ENCODE measurements around the gene SLC12A3.

Gene SLC12A3

GRCh38 chr16:56852401-56852730 is 12.6 kb upstream of the SLC12A3 start:
- no peak for DNase-seq (ENCODE audit: low spot score)
- no peak overlapping the region for H3K27ac ChIP-seq
- no peak overlapping the region for H3K4me3 ChIP-seq
- no peak for TF ChIP-seq CTCF (IDR thresholded peaks at IDR 0.05)

GRCh38 chr16:56852968-56853367 is 12.0 kb upstream of the SLC12A3 start:
- H3K4me3 ChIP-seq: no peak overlapping the region
- no peak for TF ChIP-seq CTCF (IDR thresholded peaks at IDR 0.05)
- DNase-seq (ENCODE audit: low spot score): no peak
- H3K27ac ChIP-seq: no peak overlapping the region

- TF ChIP-seq CTCF (IDR thresholded peaks at IDR 0.05): no peak
- Histone ChIP-seq H3K4me3 (no peak overlapping the region), H3K27ac (no peak overlapping the region)
- DNase-seq (ENCODE audit: low spot score): no peak
Observed at GRCh38 chr16:56855201-56855600, 9.8 kb upstream of the SLC12A3 start.

GRCh38 chr16:56855946-56856345 is 9.1 kb upstream of the SLC12A3 start:
- Histone ChIP-seq H3K4me3 (no peak overlapping the region), H3K27ac (no peak overlapping the region)
- no peak for DNase-seq (ENCODE audit: low spot score)
- TF ChIP-seq CTCF (IDR thresholded peaks at IDR 0.05): no peak

- TF ChIP-seq CTCF (IDR thresholded peaks at IDR 0.05): no peak
- Histone ChIP-seq H3K4me3 (no peak overlapping the region), H3K27ac (no peak overlapping the region)
- no peak for DNase-seq (ENCODE audit: low spot score)
Observed at GRCh38 chr16:56856876-56857447, 8.0 kb upstream of the SLC12A3 start.

GRCh38 chr16:56858374-56858773 is 6.6 kb upstream of the SLC12A3 start:
- H3K4me3 ChIP-seq: no peak overlapping the region
- DNase-seq (ENCODE audit: low spot score): no peak
- TF ChIP-seq CTCF (IDR thresholded peaks at IDR 0.05): no peak
- no peak overlapping the region for H3K27ac ChIP-seq

GRCh38 chr16:56859636-56860035 is 5.4 kb upstream of the SLC12A3 start:
- no peak for TF ChIP-seq CTCF (IDR thresholded peaks at IDR 0.05)
- DNase-seq (ENCODE audit: low spot score): no peak
- Histone ChIP-seq H3K4me3 (no peak overlapping the region), H3K27ac (no peak overlapping the region)

All from coronary artery (tissue), 2 donors.